ENCODE measurements around the gene RRP1B.

RRP1B gene

DNA sequence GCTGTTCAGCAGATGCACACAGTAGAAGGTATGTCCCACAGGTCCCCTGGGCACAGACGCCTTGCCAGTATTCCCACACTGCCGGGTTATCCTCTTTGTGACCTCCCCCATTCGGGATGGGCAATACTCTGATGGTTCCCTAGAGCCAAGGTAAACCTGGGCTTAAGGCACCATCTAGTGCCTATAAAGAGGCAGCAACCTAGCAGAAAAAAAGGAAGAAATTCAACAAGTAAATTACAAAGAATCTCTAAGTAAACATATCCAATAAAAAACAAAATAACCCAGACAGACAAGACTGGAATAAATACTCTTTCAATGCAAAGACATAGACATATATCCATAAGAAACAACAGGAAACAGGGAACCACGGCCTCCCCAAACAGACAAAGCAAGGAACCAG lies 39.5 kb upstream of the RRP1B start:
- DNase-seq (ENCODE audit: extremely low read depth, low read depth) = no peak
- TF ChIP-seq, protein P1, sequence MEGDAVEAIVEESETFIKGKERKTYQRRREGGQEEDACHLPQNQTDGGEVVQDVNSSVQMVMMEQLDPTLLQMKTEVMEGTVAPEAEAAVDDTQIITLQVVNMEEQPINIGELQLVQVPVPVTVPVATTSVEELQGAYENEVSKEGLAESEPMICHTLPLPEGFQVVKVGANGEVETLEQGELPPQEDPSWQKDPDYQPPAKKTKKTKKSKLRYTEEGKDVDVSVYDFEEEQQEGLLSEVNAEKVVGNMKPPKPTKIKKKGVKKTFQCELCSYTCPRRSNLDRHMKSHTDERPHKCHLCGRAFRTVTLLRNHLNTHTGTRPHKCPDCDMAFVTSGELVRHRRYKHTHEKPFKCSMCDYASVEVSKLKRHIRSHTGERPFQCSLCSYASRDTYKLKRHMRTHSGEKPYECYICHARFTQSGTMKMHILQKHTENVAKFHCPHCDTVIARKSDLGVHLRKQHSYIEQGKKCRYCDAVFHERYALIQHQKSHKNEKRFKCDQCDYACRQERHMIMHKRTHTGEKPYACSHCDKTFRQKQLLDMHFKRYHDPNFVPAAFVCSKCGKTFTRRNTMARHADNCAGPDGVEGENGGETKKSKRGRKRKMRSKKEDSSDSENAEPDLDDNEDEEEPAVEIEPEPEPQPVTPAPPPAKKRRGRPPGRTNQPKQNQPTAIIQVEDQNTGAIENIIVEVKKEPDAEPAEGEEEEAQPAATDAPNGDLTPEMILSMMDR (IDR thresholded peaks at IDR 0.05; ENCODE audit: low read depth, low read length) = no peak

DNA sequence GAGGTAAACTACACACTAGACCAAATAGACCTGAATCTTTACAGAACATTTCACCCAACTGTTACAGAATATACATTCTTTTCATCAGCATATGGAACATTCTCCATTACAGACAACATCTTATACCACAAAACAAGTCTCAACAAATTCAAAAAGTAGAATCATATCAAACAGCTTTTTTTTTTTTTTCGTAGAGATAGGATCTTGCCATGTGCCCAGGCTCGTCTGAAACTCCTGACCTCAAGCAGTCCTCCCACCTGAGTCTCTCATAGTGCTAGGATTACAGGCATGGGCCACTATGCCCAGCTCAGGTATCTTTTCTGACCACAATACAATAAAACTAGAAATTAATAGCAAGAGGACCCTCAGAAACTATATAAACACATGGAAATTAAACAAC lies 36.6 kb upstream of the RRP1B start:
- TF ChIP-seq, protein P1 (IDR thresholded peaks at IDR 0.05; ENCODE audit: low read depth, low read length) = no peak
- DNase-seq (ENCODE audit: extremely low read depth, low read depth) = no peak

DNA sequence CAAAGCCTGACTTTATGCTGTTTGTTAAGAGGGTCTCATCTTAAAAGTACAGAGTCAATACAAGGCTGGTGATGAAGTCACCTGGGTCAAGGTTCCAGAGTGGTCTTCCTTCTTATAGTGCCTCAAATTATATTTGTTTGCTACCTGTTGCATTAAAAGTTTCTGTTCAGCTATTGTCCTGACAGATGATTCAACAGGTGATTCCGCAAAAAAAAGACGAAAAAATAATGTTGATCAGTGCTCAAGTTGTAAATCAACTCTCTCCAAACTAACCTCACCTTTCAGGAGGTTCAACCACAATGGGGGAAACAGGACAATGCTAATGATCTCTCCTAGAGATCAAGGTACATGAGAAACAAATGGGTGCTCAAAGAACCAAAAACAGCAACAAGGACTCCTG lies 35.8 kb upstream of the RRP1B start:
- no peak for DNase-seq (ENCODE audit: extremely low read depth, low read depth)
- TF ChIP-seq, protein P1 (IDR thresholded peaks at IDR 0.05; ENCODE audit: low read depth, low read length) = no peak

DNA sequence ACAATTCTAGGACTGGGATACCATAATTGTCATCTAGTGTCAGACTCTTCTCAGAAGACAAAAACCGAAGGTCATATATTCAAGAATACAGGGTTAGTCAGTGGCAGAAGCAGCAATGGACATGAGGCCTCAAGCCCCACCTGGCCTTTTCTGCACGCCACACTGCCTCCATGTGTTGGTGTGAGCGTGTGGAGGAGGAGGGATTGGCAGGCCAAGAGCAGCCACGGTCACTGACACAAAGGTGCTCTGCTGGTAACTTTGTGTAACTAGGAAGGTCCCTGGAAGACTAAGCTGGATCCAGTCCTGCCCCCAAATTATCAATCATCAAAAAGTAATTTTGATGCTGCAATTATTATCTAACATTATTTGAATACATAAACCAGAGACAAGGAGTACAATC lies 35.0 kb upstream of the RRP1B start:
- DNase-seq (ENCODE audit: extremely low read depth, low read depth) = no peak
- TF ChIP-seq, protein P1 (IDR thresholded peaks at IDR 0.05; ENCODE audit: low read depth, low read length) = no peak

DNA sequence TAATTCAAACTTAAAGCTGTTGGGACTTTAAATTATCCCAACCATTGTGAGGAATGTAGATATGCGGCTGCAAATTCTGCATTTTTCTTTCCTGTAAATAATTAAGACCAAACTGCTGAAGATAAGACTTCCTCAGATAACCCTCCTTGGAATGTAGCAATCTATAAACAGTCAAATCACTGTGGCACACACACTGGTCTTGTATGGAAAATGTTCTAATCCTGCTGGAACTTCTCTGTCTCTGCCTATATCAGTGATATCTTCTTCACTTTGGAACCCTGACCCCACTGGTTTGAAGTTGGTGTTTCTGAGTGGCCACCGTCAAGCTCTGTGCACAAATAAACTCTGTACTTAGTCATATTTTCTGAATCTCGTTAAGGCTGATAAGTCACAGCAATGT lies 33.0 kb upstream of the RRP1B start:
- no peak for DNase-seq (ENCODE audit: extremely low read depth, low read depth)

DNA sequence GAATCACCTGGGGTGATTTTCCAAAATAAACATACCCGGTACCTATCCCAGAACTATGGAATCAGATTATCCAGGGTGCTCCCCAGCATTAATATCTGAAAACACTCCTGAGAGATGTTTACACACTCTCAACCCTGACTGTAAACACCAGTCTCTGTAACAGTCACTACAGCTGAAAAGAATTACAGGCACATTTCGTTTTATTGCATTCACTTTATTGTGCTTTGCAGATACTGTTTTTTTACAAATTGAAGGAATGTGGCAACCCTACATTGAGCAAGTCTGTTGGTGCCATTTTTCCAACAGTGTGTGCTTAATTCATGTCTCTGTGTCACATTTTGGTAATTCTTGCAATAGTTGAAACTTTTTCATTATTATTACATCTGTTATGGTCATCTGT lies 31.8 kb upstream of the RRP1B start:
- TF ChIP-seq, protein P1 (IDR thresholded peaks at IDR 0.05; ENCODE audit: low read depth, low read length) = no peak
- no peak for DNase-seq (ENCODE audit: extremely low read depth, low read depth)

More for the DNA sequence above, 33.0 kb upstream of the RRP1B start:
- TF ChIP-seq, protein P1 (IDR thresholded peaks at IDR 0.05; ENCODE audit: low read depth, low read length) = no peak

DNA sequence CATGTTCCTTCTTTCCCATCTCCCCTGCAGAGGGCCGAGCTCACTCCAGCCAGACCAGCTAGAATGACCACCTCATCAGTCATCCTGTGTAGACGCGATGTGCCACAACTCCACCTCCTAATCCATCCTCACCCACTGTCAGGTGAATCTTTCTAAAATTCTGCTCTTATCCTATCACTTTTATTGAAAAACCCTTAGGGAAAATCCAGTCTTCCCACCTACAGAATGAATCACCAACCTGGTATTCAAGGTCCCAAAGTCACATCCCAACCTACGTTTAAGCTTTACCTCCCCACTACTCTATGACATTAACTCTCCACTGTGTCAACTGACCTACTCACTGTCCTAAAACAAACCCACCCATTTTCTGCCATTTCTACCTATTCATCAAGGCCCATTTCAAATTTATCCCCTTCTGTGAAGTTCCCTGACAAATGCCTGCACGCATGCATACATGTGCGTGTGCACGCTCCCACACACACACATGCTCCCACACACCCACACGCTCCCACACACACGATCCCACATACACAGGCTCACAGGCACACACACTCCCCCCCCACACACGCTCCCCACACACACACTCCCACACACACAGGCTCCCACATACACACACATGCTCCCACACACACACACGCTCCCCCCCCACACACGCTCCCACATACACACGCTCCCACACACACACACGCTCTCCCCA lies 27.8 kb upstream of the RRP1B start:
- DNase-seq (ENCODE audit: extremely low read depth, low read depth) = no peak
- TF ChIP-seq, protein P1 (IDR thresholded peaks at IDR 0.05; ENCODE audit: low read depth, low read length) = no peak
